HEK293T (cell line): ENCODE results near the gene CAMKV.

ENCODE experiments used
- BHLHE40 ChIP-seq: fragments of 450-650 bp; IDR thresholded peaks from 2 replicates; pipeline ENCODE4 v1.6.1; 2016; ENCODE audit warnings: mild to moderate bottlenecking, moderate library complexity, borderline replicate concordance
- CTBP1 ChIP-seq: fragments of 450-650 bp; IDR thresholded peaks from 2 replicates; pipeline ENCODE4 v1.6.1; 2016; ENCODE audit warnings: borderline replicate concordance
- SUZ12 ChIP-seq: fragments of 450-650 bp; IDR thresholded peaks from 2 replicates; pipeline ENCODE4 v1.6.1; 2016; ENCODE audit warnings: mild to moderate bottlenecking
- ZNF384 ChIP-seq: fragments of 450-650 bp; IDR thresholded peaks from 2 replicates; pipeline ENCODE4 v1.6.1; 2016

DNA sequence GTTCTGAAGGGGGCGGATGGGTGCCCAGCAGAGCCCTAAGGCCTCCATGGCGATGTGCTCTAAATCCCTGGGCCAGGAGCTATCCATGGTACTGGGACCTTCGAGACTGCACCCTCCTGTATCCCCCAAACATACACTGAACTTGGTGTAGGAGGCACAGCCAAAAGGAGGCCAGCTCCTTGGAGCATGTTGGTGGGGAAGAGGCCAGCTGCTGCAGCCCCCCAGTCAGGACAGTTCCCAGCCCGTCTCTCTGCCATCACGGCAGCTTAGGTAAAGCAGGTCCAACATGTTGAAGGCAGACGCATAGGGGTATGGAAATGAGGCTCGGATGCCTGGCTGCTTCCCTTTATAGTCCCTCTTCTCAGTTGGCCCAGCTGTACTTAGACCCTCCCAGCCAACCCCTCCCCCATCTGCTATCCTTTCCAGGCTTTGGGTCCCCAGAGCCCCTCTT is 1.8 kb downstream of the CAMKV start:
- TF ChIP-seq BHLHE40: no peak
- TF ChIP-seq ZNF384: no peak
- TF ChIP-seq CTBP1: no peak
- no peak for TF ChIP-seq SUZ12
